ENCODE measurements around the gene IFIT1. TPM values are rescaled to one million over a fixed set of nuclear protein-coding genes. Genes with fewer than 3 reads are reported as not detected.
A peak's percentile ranks its signal among the peaks of the same experiment; 100 is the strongest.

IFIT1 gene
- total RNA-seq, 1 experiment from 2014 or later, result 2.4 TPM

GRCh38 chr10:89419548-89419947 lies 27.1 kb downstream of the IFIT1 start:
- H3K4me3 ChIP-seq (ENCODE audit: low read depth, low read length, poor library complexity, severe bottlenecking), result no peak overlapping the region
- no TSS peak for BruUV-seq (replicated peaks)
- TF ChIP-seq CTCF (conservative IDR thresholded peaks at IDR 0.05; ENCODE audit: low read depth, low read length) (peak; percentile 79), EZH2 (IDR thresholded peaks at IDR 0.05; ENCODE audit: borderline replicate concordance, low read depth, low read length, poor library complexity, severe bottlenecking) (no peak)

GRCh38 chr10:89421018-89421476 lies 28.6 kb downstream of the IFIT1 start:
- H3K9me3 ChIP-seq (ENCODE audit: low read depth, low read length, poor library complexity, severe bottlenecking), result no peaks in the 10 kb centered on the region
- CTCF ChIA-PET, result no interaction called here
- H3K4me3 ChIP-seq (ENCODE audit: low read depth, low read length, poor library complexity, severe bottlenecking), result no peak overlapping the region
- no peaks in the 10 kb centered on the region for H3K27me3 ChIP-seq (replicated peaks; ENCODE audit: insufficient read depth, low read depth, low read length, poor library complexity)
- intact Hi-C loops (cut with micrococcal nuclease; ENCODE audit: unreplicated experiment), result loop anchor here (10.0 kb wide), 2 partner anchors 534 to 1444 kb away; no protein-coding TSS in a partner anchor
- POLR2A ChIA-PET (ENCODE audit: low non-redundant PET), result no interaction called here
- TF ChIP-seq EZH2 (IDR thresholded peaks at IDR 0.05; ENCODE audit: borderline replicate concordance, low read depth, low read length, poor library complexity, severe bottlenecking) (no peak), CTCF (conservative IDR thresholded peaks at IDR 0.05; ENCODE audit: low read depth, low read length) (no peak)
- no TSS peak for BruUV-seq (replicated peaks)
- DNase-seq (ENCODE audit: low spot score), result no peak
- peaks cover 13% of the 10 kb centered on the region for H3K4me1 ChIP-seq (ENCODE audit: insufficient read depth, low read length, poor library complexity, severe bottlenecking)
- no peaks in the 10 kb centered on the region for H3K36me3 ChIP-seq (ENCODE audit: insufficient read depth, low read length, poor library complexity, severe bottlenecking)
- no peak overlapping the region for H3K27ac ChIP-seq (ENCODE audit: low read depth, low read length, poor library complexity, severe bottlenecking)

More at GRCh38 chr10:89419548-89419947, 27.1 kb downstream of the IFIT1 start:
- H3K27ac ChIP-seq (ENCODE audit: low read depth, low read length, poor library complexity, severe bottlenecking), result no peak overlapping the region
- no peaks in the 10 kb centered on the region for H3K9me3 ChIP-seq (ENCODE audit: low read depth, low read length, poor library complexity, severe bottlenecking)
- peaks cover 14% of the 10 kb centered on the region for H3K4me1 ChIP-seq (ENCODE audit: insufficient read depth, low read length, poor library complexity, severe bottlenecking)
- peak; percentile 79 for DNase-seq (ENCODE audit: low spot score)
- H3K36me3 ChIP-seq (ENCODE audit: insufficient read depth, low read length, poor library complexity, severe bottlenecking), result no peaks in the 10 kb centered on the region
- ChIA-PET CTCF (interaction anchor here (0.5 to 0.6 kb wide), 2 partner anchors 14 to 87 kb away, joined by 4 read pairs; no protein-coding TSS in a partner anchor), POLR2A (ENCODE audit: low non-redundant PET) (interaction anchor here (0.6 kb wide), 1 partner anchor 39 kb away, joined by 4 read pairs; no protein-coding TSS in a partner anchor)
- no peaks in the 10 kb centered on the region for H3K27me3 ChIP-seq (replicated peaks; ENCODE audit: insufficient read depth, low read depth, low read length, poor library complexity)
- intact Hi-C loops (cut with micrococcal nuclease; ENCODE audit: unreplicated experiment), result no loop called here

- peaks cover 6% of the 10 kb centered on the region for H3K4me1 ChIP-seq (ENCODE audit: insufficient read depth, low read length, poor library complexity, severe bottlenecking)
- intact Hi-C loops (cut with micrococcal nuclease; ENCODE audit: unreplicated experiment), result loop anchor here (5.0 to 10.0 kb wide), 3 partner anchors 530 to 1440 kb away; no protein-coding TSS in a partner anchor
- TF ChIP-seq CTCF (conservative IDR thresholded peaks at IDR 0.05; ENCODE audit: low read depth, low read length) (no peak), EZH2 (IDR thresholded peaks at IDR 0.05; ENCODE audit: borderline replicate concordance, low read depth, low read length, poor library complexity, severe bottlenecking) (no peak)
- no peaks in the 10 kb centered on the region for H3K36me3 ChIP-seq (ENCODE audit: insufficient read depth, low read length, poor library complexity, severe bottlenecking)
- CTCF ChIA-PET, result no interaction called here
- H3K4me3 ChIP-seq (ENCODE audit: low read depth, low read length, poor library complexity, severe bottlenecking), result no peak overlapping the region
- BruUV-seq (replicated peaks), result no TSS peak
- DNase-seq (ENCODE audit: low spot score), result no peak
- H3K27ac ChIP-seq (ENCODE audit: low read depth, low read length, poor library complexity, severe bottlenecking), result no peak overlapping the region
- H3K9me3 ChIP-seq (ENCODE audit: low read depth, low read length, poor library complexity, severe bottlenecking), result no peaks in the 10 kb centered on the region
- H3K27me3 ChIP-seq (replicated peaks; ENCODE audit: insufficient read depth, low read depth, low read length, poor library complexity), result no peaks in the 10 kb centered on the region
- POLR2A ChIA-PET (ENCODE audit: low non-redundant PET), result no interaction called here
These were observed 32.6 kb downstream of the IFIT1 start for GRCh38 chr10:89425000-89425399.
